Suprapubic skin (tissue), 4 donors: ENCODE results near the gene IQCK. TPM values are rescaled to one million over a fixed set of nuclear protein-coding genes. Genes with fewer than 3 reads are reported as not detected.
A peak's percentile ranks its signal among the peaks of the same experiment; 100 is the strongest.

Experiments used
- DNase-seq, 2 donors: peaks; one replicate each; pipeline ENCODE4 v3.0.0-alpha.2; 2019; ENCODE audit warnings: low spot score in 2 of 2
- H3K27ac ChIP-seq: fragments of 200-600 bp; sonication (generic); one replicate; pipeline ENCODE4 v1.5.1; 2019
- H3K27me3 ChIP-seq: fragments of 200-600 bp; sonication (generic); one replicate; pipeline ENCODE4 v1.5.1; 2019
- H3K36me3 ChIP-seq: fragments of 200-600 bp; sonication (generic); one replicate; pipeline ENCODE4 v1.5.1; 2019
- H3K4me1 ChIP-seq: fragments of 200-600 bp; sonication (generic); one replicate; pipeline ENCODE4 v1.5.1; 2019
- H3K4me3 ChIP-seq: fragments of 200-600 bp; sonication (generic); one replicate; pipeline ENCODE4 v1.5.1; 2019; ENCODE audit warnings: mild to moderate bottlenecking
- H3K9me3 ChIP-seq: fragments of 200-600 bp; sonication (generic); one replicate; pipeline ENCODE4 v1.5.1; 2019
- EP300 ChIP-seq: sonication (generic); formaldehyde crosslinking; IDR thresholded peaks from one replicate; pipeline ENCODE4 v1.6.1; 2017; ENCODE audit warnings: antibody characterized with exemption
- POLR2A ChIP-seq, 2 donors: fragments of 450-650 bp; IDR thresholded peaks; one replicate each; pipeline ENCODE4 v1.6.1; 2017; ENCODE audit warnings: antibody characterized with exemption in 2 of 2, mild to moderate bottlenecking in 2 of 2, moderate library complexity in 2 of 2
- POLR2AphosphoS5 ChIP-seq, 3 donors: sonication (generic); formaldehyde crosslinking; IDR thresholded peaks; one replicate each; pipeline ENCODE4 v1.6.1; 2017; ENCODE audit warnings: antibody characterized with exemption in 3 of 3
- WGBS: methylation state at CpG from one replicate; pipeline ENCODE4 v1.1.5; 2018; 5-methylcytosine and 5-hydroxymethylcytosine counted together
- total RNA-seq, 4 donors: library from RNA; depleted of rRNA; stranded (reverse); fragments of >200 nt; gene quantifications; one replicate each; pipeline ENCODE4 v1.1.0, GENCODE V29; 2016
- TF ChIP-seq, protein P1 (sequence below), 2 donors: fragments of 200-600 bp in 1 of 2; fragments of 450-650 bp in 1 of 2; sonication (generic) in 1 of 2; IDR thresholded peaks; one replicate each; pipeline ENCODE4 v1.5.1; 2016 to 2019; ENCODE audit warnings: antibody characterized with exemption in 2 of 2, mild to moderate bottlenecking in 1 of 2, moderate library complexity in 1 of 2

IQCK gene
- total RNA-seq, 4 donors from 2014 or later: 10.7 to 21.6 (median 18.7) TPM

DNA sequence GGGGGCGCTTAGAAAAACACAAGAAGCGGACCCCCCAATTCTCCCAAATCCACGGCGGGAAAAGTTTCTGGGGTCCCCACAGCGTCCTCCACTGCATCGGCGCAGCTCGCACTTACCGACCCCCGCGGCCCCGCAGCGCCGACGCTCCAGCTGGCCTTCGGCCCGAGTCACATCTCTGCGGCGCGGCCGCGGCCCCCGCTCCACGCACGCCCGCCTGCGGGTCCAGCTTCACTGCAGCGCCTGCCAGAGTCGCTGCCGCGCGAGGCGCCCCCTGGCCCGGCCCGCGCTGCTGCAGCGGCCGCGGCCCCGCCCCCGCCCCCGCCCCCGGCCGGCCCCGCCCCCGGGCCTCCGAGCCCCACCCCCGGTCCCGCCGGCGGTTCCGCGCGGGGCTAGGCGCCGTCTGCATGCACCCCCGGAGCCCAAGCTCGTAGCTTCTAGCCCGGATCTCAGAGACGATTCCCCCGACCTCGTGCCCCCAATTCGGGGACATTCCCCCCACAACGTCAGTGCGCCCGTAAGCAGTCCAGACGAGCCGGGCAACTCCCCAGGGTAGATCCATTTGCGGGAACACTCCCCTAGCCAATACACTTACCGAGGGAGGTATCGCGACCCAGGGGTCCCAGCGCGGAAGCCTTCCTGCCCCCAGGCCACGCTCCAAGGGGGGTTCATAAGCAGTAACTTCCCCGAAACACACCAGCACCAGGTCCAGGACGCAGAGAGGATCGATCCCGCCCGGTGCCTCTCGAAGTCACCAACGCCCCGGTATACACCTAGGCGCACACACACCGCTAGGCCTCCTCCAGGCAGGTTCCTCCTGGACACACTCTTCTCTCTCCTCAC lies 166.8 kb downstream of the IQCK start, which contains the start of gene GPRC5B:
TSS of gene GPRC5B (minus strand) at position 238 of the 840 bp plus-strand sequence. CDS start 12,003 bp downstream, outside the sequence.
- DNase-seq: peak in 1 of 2 donors; percentile 70

DNA sequence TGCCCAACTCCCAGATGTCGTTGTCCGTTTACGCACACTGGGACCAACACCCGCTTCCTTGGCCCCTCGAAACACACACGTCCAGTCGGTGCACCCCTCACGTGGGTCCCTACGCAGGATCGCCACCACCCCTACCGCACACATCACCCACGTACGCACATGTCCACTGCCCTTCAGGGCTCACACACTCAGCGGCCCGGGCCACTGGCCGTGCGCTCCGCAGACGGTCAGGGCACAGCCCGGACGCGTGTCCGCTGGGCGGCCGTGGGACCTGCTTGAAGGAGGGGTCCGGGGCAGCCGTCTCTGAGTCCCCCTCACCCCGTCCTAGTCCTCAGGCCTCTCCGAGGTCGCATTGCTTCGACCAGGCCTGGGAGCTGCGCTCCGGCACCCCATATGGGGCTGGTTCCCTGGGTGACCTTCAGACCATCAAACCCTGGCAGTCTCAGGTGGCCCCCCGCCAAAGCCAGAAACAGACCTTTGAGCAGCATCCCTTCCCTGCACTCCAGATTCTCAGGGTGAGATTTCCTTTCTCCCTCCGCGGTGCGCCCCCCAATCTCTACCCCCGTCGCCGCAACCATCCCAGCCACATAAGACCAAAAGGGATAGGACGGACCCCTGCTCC lies 167.5 kb downstream of the IQCK start:
- H3K27ac ChIP-seq: no peak overlapping the region

More for the DNA sequence above, 166.8 kb downstream of the IQCK start, which contains the start of gene GPRC5B:
- no peaks in the 10 kb centered on the region for H3K36me3 ChIP-seq
- H3K9me3 ChIP-seq: no peaks in the 10 kb centered on the region
- TF ChIP-seq, protein P1, sequence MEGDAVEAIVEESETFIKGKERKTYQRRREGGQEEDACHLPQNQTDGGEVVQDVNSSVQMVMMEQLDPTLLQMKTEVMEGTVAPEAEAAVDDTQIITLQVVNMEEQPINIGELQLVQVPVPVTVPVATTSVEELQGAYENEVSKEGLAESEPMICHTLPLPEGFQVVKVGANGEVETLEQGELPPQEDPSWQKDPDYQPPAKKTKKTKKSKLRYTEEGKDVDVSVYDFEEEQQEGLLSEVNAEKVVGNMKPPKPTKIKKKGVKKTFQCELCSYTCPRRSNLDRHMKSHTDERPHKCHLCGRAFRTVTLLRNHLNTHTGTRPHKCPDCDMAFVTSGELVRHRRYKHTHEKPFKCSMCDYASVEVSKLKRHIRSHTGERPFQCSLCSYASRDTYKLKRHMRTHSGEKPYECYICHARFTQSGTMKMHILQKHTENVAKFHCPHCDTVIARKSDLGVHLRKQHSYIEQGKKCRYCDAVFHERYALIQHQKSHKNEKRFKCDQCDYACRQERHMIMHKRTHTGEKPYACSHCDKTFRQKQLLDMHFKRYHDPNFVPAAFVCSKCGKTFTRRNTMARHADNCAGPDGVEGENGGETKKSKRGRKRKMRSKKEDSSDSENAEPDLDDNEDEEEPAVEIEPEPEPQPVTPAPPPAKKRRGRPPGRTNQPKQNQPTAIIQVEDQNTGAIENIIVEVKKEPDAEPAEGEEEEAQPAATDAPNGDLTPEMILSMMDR (IDR thresholded peaks at IDR 0.05): no peak
- TF ChIP-seq POLR2AphosphoS5 (IDR thresholded peaks at IDR 0.05): no peak
- TF ChIP-seq EP300: no peak
- no peak for TF ChIP-seq POLR2A (IDR thresholded peaks at IDR 0.05)
- 7% methylated on average over 17 of the region's 85 CpGs for WGBS
- peaks cover 41% of the 10 kb centered on the region for H3K4me1 ChIP-seq
- peak within 1 kb of the TSS; percentile 58 for H3K4me3 ChIP-seq
- H3K27me3 ChIP-seq: peaks cover 25% of the 10 kb centered on the region
- peak within 1 kb of the TSS; percentile 50 for H3K27ac ChIP-seq

DNA sequence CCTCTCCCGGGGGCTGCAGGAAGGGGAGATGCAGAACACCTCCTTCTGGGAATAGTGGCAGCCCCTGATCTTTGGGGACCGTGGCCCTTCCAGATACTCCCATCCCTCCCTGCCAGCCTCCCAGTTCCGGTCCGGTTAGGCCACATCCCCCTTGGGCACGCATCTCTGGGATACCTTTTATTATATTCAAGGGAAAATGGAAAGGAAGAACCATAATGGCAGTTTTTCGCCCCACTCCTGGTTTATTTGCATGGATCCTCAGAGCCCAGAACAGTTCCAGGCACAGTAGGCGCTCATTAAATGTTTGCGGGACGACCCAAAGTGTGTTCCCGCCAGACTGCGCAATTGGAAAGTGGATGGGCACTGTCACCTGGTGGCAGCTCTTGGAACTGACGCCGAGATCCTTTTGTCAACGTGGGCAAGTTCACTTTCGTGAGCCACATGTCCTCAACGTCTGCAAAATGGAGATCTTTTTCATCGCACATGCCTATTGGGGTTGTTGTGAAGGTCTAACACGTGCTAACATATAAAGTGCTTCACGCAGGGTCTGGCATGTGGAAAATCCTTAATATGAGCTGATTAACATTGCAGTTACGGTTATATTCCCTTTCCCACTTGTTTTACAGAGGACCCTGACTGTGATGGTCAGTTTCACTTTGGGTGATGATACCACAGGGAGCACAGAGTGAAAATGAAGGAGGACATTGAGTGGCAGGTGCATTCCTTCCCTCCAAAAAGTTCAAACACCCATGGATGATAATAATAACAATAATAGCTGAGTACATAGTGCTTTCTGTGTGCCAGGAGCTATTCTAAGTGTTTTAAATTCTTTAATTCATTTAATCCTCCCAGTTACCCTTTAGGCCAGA lies 168.2 kb downstream of the IQCK start:
- Histone ChIP-seq H3K9me3 (no peaks in the 10 kb centered on the region), H3K27me3 (peaks cover 25% of the 10 kb centered on the region), H3K4me1 (peaks cover 41% of the 10 kb centered on the region), H3K36me3 (no peaks in the 10 kb centered on the region), H3K4me3 (peak overlapping the region; percentile 58), H3K27ac (no peak overlapping the region)
- peak; percentile 87 to 88 for DNase-seq
- TF ChIP-seq, protein P1 (IDR thresholded peaks at IDR 0.05): peak; percentile 95 to 99
- TF ChIP-seq EP300 (no peak), POLR2AphosphoS5 (IDR thresholded peaks at IDR 0.05) (peak in 1 of 3 donors; percentile 28), POLR2A (IDR thresholded peaks at IDR 0.05) (no peak)
- 8% methylated on average over 14 of the region's 20 CpGs for WGBS

More for the DNA sequence above, 167.5 kb downstream of the IQCK start:
- H3K27me3 ChIP-seq: peaks cover 25% of the 10 kb centered on the region
- WGBS: 25% methylated on average over 27 of the region's 41 CpGs
- TF ChIP-seq POLR2AphosphoS5 (IDR thresholded peaks at IDR 0.05) (no peak), EP300 (no peak), POLR2A (IDR thresholded peaks at IDR 0.05) (no peak)
- TF ChIP-seq, protein P1 (IDR thresholded peaks at IDR 0.05): no peak
- no peaks in the 10 kb centered on the region for H3K9me3 ChIP-seq
- peak overlapping the region; percentile 58 for H3K4me3 ChIP-seq
- peaks cover 41% of the 10 kb centered on the region for H3K4me1 ChIP-seq
- peak in 1 of 2 donors; percentile 70 for DNase-seq
- H3K36me3 ChIP-seq: no peaks in the 10 kb centered on the region

DNA sequence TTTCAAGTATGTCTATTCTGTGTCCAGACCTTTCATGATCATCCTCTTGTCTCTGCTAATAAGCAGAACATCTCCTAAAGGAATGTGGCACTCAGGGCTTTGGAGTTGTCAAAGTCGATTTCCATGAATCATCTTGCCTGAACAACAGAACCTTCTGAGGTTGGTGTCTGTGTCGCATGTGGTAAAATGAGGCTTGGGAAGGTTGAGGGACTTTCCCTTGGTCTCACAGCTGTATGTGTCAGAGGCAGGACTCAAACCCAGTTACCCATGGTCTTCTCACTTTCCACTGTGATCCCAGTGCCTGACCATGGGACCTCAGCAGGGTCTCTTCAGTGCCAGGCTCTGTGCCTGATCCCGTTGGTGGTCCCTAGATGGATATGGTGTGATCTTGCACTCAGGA lies 170.8 kb downstream of the IQCK start:
- no peak for DNase-seq
- H3K4me3 ChIP-seq: no peak overlapping the region
- no peaks in the 10 kb centered on the region for H3K9me3 ChIP-seq
- peaks cover 26% of the 10 kb centered on the region for H3K4me1 ChIP-seq
- no peaks in the 10 kb centered on the region for H3K36me3 ChIP-seq
- TF ChIP-seq EP300 (no peak), POLR2AphosphoS5 (IDR thresholded peaks at IDR 0.05) (no peak), POLR2A (IDR thresholded peaks at IDR 0.05) (no peak)
- TF ChIP-seq, protein P1 (IDR thresholded peaks at IDR 0.05): no peak
- H3K27ac ChIP-seq: no peak overlapping the region
- WGBS: 73% methylated on average over 3 of the region's 3 CpGs
- H3K27me3 ChIP-seq: peaks cover 18% of the 10 kb centered on the region
